Neural cell (in vitro differentiated cells): ENCODE measurements around the gene ATP13A3.

ENCODE experiments used
- EP300 ChIP-seq: fragments of 450-650 bp; conservative IDR thresholded peaks from 2 replicates; pipeline ENCODE4 v1.6.1; 2014; ENCODE audit warnings: antibody characterized with exemption, mild to moderate bottlenecking, moderate library complexity; ENCODE audit not compliant: poor library complexity, severe bottlenecking
- EZH2 ChIP-seq: fragments of 200-600, 300-800 bp; shearing (Covaris generic), sonication (generic); IDR thresholded peaks from 2 replicates; pipeline ENCODE4 v1.6.1; 2014; ENCODE audit warnings: antibody characterized with exemption, low read length, borderline replicate concordance, mild to moderate bottlenecking; ENCODE audit not compliant: insufficient read depth, poor library complexity, severe bottlenecking
- POLR2AphosphoS5 ChIP-seq: IDR thresholded peaks from 2 replicates; pipeline ENCODE4 v1.6.1; 2012
- TAF1 ChIP-seq: IDR thresholded peaks from 2 replicates; pipeline ENCODE4 v1.6.1; 2012; ENCODE audit warnings: low read depth
- TF ChIP-seq, protein P1 (sequence below): fragments of 450-650 bp; IDR thresholded peaks from 2 replicates; pipeline ENCODE4 v1.5.1; 2014; ENCODE audit warnings: antibody characterized with exemption, mild to moderate bottlenecking, moderate library complexity; ENCODE audit not compliant: poor library complexity, severe bottlenecking

DNA sequence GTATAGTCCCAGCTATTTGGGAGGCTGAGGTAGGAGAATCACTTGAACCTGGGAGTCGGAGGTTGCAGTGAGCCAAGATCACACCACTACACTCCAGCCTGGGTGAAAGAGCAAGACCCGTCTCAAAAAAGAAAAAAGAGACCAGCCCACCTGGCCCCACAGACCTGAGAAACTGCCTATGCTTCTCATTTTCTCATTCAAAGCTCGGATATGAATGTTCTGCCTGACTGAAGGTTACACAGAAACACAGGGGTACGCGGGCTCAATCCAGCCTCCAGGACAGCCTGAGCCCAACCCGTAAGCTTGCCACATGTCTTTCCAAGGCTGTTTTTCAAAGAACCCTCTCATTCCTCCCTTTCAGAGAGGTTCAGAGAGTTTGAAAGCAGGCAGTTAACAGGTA, 107.6 kb downstream of the ATP13A3 start:
- TF ChIP-seq, protein P1, sequence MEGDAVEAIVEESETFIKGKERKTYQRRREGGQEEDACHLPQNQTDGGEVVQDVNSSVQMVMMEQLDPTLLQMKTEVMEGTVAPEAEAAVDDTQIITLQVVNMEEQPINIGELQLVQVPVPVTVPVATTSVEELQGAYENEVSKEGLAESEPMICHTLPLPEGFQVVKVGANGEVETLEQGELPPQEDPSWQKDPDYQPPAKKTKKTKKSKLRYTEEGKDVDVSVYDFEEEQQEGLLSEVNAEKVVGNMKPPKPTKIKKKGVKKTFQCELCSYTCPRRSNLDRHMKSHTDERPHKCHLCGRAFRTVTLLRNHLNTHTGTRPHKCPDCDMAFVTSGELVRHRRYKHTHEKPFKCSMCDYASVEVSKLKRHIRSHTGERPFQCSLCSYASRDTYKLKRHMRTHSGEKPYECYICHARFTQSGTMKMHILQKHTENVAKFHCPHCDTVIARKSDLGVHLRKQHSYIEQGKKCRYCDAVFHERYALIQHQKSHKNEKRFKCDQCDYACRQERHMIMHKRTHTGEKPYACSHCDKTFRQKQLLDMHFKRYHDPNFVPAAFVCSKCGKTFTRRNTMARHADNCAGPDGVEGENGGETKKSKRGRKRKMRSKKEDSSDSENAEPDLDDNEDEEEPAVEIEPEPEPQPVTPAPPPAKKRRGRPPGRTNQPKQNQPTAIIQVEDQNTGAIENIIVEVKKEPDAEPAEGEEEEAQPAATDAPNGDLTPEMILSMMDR, result no peak
- TF ChIP-seq EP300 (no peak), TAF1 (no peak), EZH2 (no peak), POLR2AphosphoS5 (no peak)
